ENCODE data around the gene MAX.

The MAX gene

GRCh38 chr14:65102441-65103149, at the start of gene MAX:
Gene MAX (minus strand): TSS chr14:65102517. CDS start chr14:65102339, 178 bp downstream.
- no peak for FAIRE-seq

GRCh38 chr14:65151609-65151956, 49.3 kb upstream of the MAX start:
- no peak for FAIRE-seq

GRCh38 chr14:65150898-65151608, 48.7 kb upstream of the MAX start:
- no peak for FAIRE-seq

GRCh38 chr14:65149116-65149515, 46.8 kb upstream of the MAX start:
- FAIRE-seq = no peak

- FAIRE-seq = no peak
Measured at GRCh38 chr14:65144170-65144569, 41.9 kb upstream of the MAX start.

GRCh38 chr14:65142914-65143625, 40.8 kb upstream of the MAX start:
- no peak for FAIRE-seq

GRCh38 chr14:65142429-65142828, 40.1 kb upstream of the MAX start:
- FAIRE-seq = no peak

- no peak for FAIRE-seq
Measured at GRCh38 chr14:65141523-65141922, 39.2 kb upstream of the MAX start.

- no peak for FAIRE-seq
Measured at GRCh38 chr14:65137648-65138307, 35.5 kb upstream of the MAX start.

- FAIRE-seq = no peak
Measured at GRCh38 chr14:65134651-65135579, 32.6 kb upstream of the MAX start.

GRCh38 chr14:65132855-65133254, 30.5 kb upstream of the MAX start:
- FAIRE-seq = no peak

- FAIRE-seq = peak; percentile 94
Measured at GRCh38 chr14:65131301-65131701, 29.0 kb upstream of the MAX start.

GRCh38 chr14:65128096-65128495, 25.8 kb upstream of the MAX start:
- no peak for FAIRE-seq

- no peak for FAIRE-seq
Measured at GRCh38 chr14:65117769-65118745, 15.7 kb upstream of the MAX start.

GRCh38 chr14:65115615-65116014, 13.3 kb upstream of the MAX start:
- FAIRE-seq = no peak

GRCh38 chr14:65110525-65110924, 8.2 kb upstream of the MAX start:
- no peak for FAIRE-seq

GRCh38 chr14:65109357-65109756, 7.0 kb upstream of the MAX start:
- FAIRE-seq = no peak

- no peak for FAIRE-seq
Measured at GRCh38 chr14:65107200-65107599, 4.9 kb upstream of the MAX start.

GRCh38 chr14:65106736-65107135, 4.4 kb upstream of the MAX start:
- no peak for FAIRE-seq

GRCh38 chr14:65106316-65106715, 4.0 kb upstream of the MAX start:
- FAIRE-seq = no peak

GRCh38 chr14:65104791-65105190, 2.5 kb upstream of the MAX start:
- no peak for FAIRE-seq
